ENCODE results near the gene RIMBP2.

The RIMBP2 gene

GRCh38 chr12:130633771-130634170 lies 82.3 kb downstream of the RIMBP2 start:
- DNase-seq (ENCODE audit: low read depth), result no peak

- no peak for DNase-seq (ENCODE audit: low read depth)
Measured at GRCh38 chr12:130632642-130633041, 83.5 kb downstream of the RIMBP2 start.

DNA sequence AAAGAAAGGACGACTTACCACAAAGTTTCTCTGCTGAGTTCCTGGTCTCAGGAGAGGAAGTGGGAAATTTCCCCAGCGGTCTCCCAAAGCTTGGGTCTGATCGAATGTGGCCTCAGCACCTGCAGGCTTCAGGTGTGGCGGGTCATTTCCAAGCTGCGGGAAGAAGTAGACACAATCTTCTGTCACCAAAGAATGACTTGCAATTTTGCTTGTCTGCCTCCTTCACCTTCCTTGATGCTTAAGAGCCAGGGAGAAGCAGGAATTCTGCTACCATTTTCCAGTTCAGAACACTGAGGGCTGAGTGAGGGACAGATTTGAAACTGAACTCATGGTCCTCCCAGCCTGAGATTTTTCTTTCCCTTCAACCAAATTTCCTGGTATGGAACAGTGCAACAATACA lies 87.8 kb downstream of the RIMBP2 start:
- DNase-seq (ENCODE audit: low read depth), result no peak

DNA sequence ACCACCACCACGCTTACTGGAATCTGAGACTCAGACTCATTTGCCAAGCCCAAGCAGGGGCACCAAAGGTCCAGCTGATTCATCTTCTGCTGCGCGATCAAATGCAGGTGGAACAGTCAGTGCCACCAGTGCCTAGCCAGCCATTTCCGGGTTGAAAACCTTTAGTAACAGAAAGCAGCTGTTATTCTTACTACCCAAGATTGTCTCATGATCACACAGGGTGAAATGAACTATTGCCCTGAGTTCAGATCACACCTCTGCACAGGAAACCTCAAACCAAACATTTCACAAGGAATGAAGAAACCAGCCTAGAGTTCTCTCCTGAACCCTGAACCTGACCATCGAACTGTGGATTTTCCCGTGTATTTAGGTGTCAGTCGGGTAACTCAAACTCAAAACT lies 88.9 kb downstream of the RIMBP2 start:
- DNase-seq (ENCODE audit: low read depth), result no peak

DNA sequence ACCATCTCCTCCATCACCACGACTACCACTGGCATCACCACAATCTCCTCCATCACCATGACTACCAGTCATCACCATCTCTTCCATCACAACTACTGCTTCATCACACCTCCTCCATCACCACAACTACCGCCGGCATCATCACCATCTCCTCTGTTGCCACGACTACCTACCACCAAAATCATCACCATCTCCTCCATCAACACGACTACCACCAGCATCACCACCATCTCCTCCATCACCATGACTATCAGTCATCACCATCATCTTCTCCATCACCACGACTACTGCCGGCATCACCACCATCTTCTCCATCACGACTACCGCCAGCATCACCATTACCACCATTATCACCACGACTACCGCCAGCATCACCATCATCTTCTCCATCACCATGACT lies 89.5 kb downstream of the RIMBP2 start:
- DNase-seq (ENCODE audit: low read depth), result no peak

GRCh38 chr12:130625201-130625600 lies 90.9 kb downstream of the RIMBP2 start:
- no peak for DNase-seq (ENCODE audit: low read depth)

- DNase-seq (ENCODE audit: low read depth), result no peak
Measured at GRCh38 chr12:130622803-130623202, 93.3 kb downstream of the RIMBP2 start.

- no peak for DNase-seq (ENCODE audit: low read depth)
Measured at GRCh38 chr12:130621696-130622298, 94.3 kb downstream of the RIMBP2 start.

GRCh38 chr12:130620756-130621155 lies 95.3 kb downstream of the RIMBP2 start:
- no peak for DNase-seq (ENCODE audit: low read depth)

- DNase-seq (ENCODE audit: low read depth), result no peak
Measured at GRCh38 chr12:130620281-130620680, 95.8 kb downstream of the RIMBP2 start.

- DNase-seq (ENCODE audit: low read depth), result no peak
Measured at GRCh38 chr12:130619385-130620001, 96.6 kb downstream of the RIMBP2 start.

- DNase-seq (ENCODE audit: low read depth), result no peak
Measured at GRCh38 chr12:130617219-130617618, 98.9 kb downstream of the RIMBP2 start.

DNA sequence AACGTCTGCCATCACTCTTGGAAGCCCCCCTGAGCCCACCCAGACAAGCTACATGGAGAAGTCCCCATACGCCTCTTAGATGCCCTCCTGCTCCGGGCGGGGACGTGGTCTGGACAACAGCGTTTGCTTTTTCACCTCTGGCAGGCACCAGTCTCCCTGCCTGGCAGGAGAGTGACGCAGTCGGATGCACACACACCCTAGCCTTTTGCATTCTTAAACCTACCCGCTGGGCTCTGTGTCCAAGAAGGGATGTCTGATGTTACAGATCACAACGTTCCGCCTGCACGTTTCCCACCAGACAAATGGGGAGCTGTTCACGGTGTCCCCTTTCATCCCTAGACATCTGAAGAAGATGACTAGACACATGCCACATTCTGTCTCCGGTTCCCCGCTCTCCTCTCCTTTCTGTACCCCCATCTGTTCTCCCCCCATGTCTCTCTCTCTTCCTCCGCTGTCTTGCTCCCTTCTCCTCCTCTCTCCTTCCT lies 100.2 kb downstream of the RIMBP2 start:
- DNase-seq (ENCODE audit: low read depth), result no peak

GRCh38 chr12:130614530-130614905 lies 101.6 kb downstream of the RIMBP2 start:
- no peak for DNase-seq (ENCODE audit: low read depth)

- no peak for DNase-seq (ENCODE audit: low read depth)
Measured at GRCh38 chr12:130613831-130614529, 102.1 kb downstream of the RIMBP2 start.

DNA sequence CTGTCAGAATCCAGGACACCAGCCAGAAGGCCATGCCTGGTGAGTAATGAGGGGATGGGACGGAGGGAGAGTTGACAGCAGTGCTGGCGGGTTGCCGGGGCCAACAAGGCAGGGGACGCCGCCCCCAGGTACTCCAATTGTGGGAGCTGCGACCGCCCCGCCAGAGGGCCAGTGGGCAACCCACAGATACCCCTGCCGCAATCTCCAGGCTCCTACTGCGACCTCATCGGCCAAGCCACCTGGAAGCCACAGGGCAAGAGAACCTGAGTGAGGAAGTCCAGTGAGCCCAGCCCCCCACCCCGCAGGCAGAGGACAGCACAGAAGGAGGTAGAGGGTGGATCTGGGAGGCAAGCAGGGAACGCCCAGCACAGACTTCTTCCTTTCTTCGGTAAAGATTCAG lies 103.0 kb downstream of the RIMBP2 start:
- no peak for DNase-seq (ENCODE audit: low read depth)

- no peak for DNase-seq (ENCODE audit: low read depth)
Measured at GRCh38 chr12:130611026-130611905, 104.8 kb downstream of the RIMBP2 start.

DNA sequence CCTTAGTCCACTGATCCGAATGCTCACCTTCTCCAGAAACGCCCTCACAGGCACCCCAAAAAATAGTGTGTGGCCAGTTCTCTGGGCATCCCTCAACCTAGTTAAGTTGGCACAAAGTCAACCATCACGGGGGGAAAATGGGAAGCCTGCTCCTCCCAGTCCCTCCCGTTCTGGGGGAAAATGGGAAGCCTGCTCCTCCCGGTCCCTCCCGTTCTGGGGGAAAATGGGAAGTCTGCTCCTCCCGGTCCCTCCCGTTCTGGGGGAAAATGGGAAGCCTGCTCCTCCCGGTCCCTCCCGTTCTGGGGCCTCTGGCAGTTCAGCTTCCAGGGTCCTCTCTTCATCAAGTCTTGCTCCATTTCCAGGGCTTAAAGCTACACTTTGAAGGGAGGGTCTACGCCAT lies 106.1 kb downstream of the RIMBP2 start:
- DNase-seq (ENCODE audit: low read depth), result no peak

DNA sequence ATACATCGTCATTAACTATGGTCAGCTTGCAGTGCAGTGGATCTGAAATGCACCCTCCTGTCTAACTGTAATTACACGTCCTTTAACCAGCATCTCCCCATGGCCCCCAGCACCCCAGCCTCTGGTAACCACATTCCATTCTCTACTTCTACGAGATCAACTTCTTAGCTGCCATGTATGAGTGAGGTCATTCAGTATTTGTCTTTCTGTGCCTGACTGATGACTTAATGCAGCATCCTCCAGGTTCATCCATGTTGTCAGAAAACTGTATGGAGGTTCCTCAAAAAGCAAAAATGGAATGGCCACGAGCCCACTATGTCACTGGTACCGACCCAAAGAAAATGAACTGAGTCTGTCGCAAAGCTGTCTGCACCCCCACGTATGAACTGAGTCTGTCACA lies 107.3 kb downstream of the RIMBP2 start:
- no peak for DNase-seq (ENCODE audit: low read depth)

- no peak for DNase-seq (ENCODE audit: low read depth)
Measured at GRCh38 chr12:130608132-130608531, 108.0 kb downstream of the RIMBP2 start.

DNA sequence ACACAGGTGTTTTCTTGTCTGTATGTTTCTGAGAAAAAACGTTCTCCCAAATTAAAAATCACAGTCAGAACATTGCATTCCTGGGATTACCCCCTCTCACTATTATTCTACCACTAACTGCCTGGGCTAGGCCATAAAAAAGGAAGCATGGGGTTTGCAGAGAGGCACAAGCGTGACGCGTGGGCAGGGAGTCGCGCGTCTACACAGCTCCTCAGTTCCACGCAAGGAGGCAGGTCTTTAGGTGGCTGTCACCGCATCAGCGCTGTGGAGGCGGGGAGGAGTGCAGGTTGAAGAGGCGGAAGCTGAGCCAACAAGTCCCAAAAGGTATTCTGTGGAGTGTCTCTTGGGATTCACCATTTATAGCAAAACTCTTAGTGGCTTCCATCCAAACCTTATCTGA lies 109.9 kb downstream of the RIMBP2 start:
- DNase-seq (ENCODE audit: low read depth), result no peak

- DNase-seq (ENCODE audit: low read depth), result no peak
Measured at GRCh38 chr12:130603396-130603965, 112.6 kb downstream of the RIMBP2 start.
